ENCODE data around the gene BIRC5. TPM values are rescaled to one million over a fixed set of nuclear protein-coding genes. Genes with fewer than 3 reads are reported as not detected.
"Not testable (repeated sequence)": the region's sequence is repeated elsewhere in the genome, so short reads cannot be mapped to it uniquely, and the experiment has no call there.

Gene BIRC5
- total and polyA plus RNA-seq, 7 experiments from 2014 or later, result 49.0 TPM; not detected in 6

DNA sequence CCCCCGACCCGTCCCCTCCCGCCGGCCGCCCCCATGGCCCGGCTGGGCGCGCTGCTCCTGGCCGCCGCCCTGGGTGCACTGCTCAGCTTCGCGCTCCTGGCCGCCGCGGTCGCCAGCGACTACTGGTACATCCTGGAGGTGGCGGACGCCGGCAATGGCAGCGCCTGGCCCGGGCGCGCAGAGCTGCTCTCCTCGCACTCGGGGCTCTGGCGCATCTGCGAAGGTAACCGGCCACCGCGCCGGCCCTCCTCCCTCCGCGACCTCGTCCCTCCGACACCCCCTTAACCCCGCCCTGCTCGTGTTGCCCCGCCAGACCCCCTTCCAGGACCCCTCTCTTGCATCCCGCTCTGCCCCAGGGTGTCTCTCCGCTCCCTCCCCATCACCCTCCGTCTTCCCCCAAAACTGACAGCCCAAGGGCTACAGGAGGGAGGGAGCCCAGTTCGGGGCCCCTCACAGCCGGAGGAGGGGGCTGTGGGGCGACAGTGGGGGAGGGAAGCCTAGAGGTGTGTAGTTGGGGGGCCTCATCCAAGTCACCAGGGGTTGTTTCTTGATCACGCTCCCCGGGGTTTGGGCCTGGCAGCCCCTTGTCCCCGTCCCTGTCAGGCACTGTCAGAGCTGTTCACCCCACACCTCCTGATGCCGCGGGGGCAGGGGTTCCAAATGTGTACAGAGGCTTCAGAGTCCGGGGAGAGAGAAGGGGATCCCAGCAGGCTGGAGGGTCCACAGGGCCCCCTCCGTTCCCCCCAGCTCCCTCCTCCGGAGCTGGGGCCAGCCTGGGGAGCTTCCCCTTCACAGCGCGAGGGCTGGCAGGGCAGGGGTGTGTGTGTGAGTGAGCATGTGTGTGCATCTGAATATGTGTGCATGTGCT lies 18.2 kb downstream of the BIRC5 start:
- Mint-ChIP-seq H3K4me3 (peak overlapping the region in 7 of 10 donors; percentile 4 to 63 (median 39)), H3K36me3 (peaks cover 0 to 4% (median 0%) of the 10 kb centered on the region in 5 donors), H3K27ac (no peak overlapping the region), H3K27me3 (peaks cover 11 to 45% (median 27%) of the 10 kb centered on the region in 5 donors), H3K9me3 (peaks cover 0 to 1% (median 0%) of the 10 kb centered on the region in 11 donors), H3K4me1 (peaks cover 0 to 9% (median 4%) of the 10 kb centered on the region in 7 donors)
- Histone ChIP-seq H3K9me3 (ENCODE audit: control insufficient read depth in 2 of 3, low read length in 3 of 3) (no peaks in the 10 kb centered on the region), H3K27ac (ENCODE audit: low read depth, low read length) (no peak overlapping the region), H3K4me3 (ENCODE audit: low read length) (no peak overlapping the region), H3K27me3 (ENCODE audit: control insufficient read depth in 2 of 2, insufficient read depth in 2 of 2, low read length in 2 of 2) (peaks cover 4 to 17% of the 10 kb centered on the region in 2 donors), H3K4me1 (ENCODE audit: control insufficient read depth in 2 of 2, insufficient read depth in 2 of 2, low read length in 2 of 2) (peaks cover 0 to 6% of the 10 kb centered on the region in 2 donors), H3K36me3 (ENCODE audit: control insufficient read depth in 2 of 3, insufficient read depth in 3 of 3, low read length in 3 of 3) (no peaks in the 10 kb centered on the region)
- POLR2A ChIA-PET, result no interaction called here
- intact Hi-C loops (cut with micrococcal nuclease), result no loop called here
- peak in 1 of 9 donors; percentile 46 for DNase-seq
- CTCF ChIA-PET, result interaction anchor here (0.6 kb wide), 1 partner anchor 899 kb away, joined by 3 read pairs; no protein-coding TSS in a partner anchor
- ATAC-seq, result peak; percentile 70

DNA sequence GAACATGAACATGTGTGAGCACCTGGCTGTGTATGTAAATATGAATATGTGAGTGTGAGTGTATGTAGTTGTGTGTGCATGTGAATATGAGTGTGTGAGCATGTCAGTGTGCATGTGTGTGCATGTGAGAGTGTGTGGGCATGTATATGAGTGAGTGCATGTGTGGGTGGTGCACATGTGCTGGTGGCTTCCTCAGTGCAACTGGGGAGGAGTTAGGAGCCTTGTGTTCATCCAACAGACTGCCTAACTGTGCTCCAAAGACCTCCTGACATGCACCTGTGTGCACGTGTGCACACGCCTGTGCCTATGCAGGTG lies 18.8 kb downstream of the BIRC5 start:
- H3K9me3 Mint-ChIP-seq, result peaks cover 0 to 1% (median 0%) of the 10 kb centered on the region in 11 donors
- Histone ChIP-seq H3K4me3 (ENCODE audit: low read length) (no peak overlapping the region), H3K36me3 (ENCODE audit: control insufficient read depth in 2 of 3, insufficient read depth in 3 of 3, low read length in 3 of 3) (no peaks in the 10 kb centered on the region), H3K4me1 (ENCODE audit: control insufficient read depth in 2 of 2, insufficient read depth in 2 of 2, low read length in 2 of 2) (peaks cover 0 to 6% of the 10 kb centered on the region in 2 donors), H3K9me3 (ENCODE audit: control insufficient read depth in 2 of 3, low read length in 3 of 3) (no peaks in the 10 kb centered on the region), H3K27ac (ENCODE audit: low read depth, low read length) (no peak overlapping the region), H3K27me3 (ENCODE audit: control insufficient read depth in 2 of 2, insufficient read depth in 2 of 2, low read length in 2 of 2) (peaks cover 4 to 17% of the 10 kb centered on the region in 2 donors)
- ChIA-PET CTCF (no interaction called here), POLR2A (no interaction called here)
- H3K4me1 Mint-ChIP-seq, result peaks cover 0 to 9% (median 4%) of the 10 kb centered on the region in 7 donors
- peaks cover 11 to 44% (median 22%) of the 10 kb centered on the region in 5 donors for H3K27me3 Mint-ChIP-seq
- DNase-seq (no peak), ATAC-seq (no peak)
- peak overlapping the region in 6 of 10 donors; percentile 4 to 30 (median 12) for H3K4me3 Mint-ChIP-seq
- intact Hi-C loops (cut with micrococcal nuclease), result no loop called here
- peaks cover 0 to 4% (median 0%) of the 10 kb centered on the region in 5 donors for H3K36me3 Mint-ChIP-seq
- H3K27ac Mint-ChIP-seq, result no peak overlapping the region

GRCh38 chr17:78233678-78234077 lies 19.6 kb downstream of the BIRC5 start:
- no peak overlapping the region for H3K27ac Mint-ChIP-seq
- Histone ChIP-seq H3K4me3 (ENCODE audit: low read length) (no peak overlapping the region), H3K27ac (ENCODE audit: low read depth, low read length) (no peak overlapping the region), H3K27me3 (ENCODE audit: control insufficient read depth in 2 of 2, insufficient read depth in 2 of 2, low read length in 2 of 2) (peaks cover 4 to 17% of the 10 kb centered on the region in 2 donors), H3K4me1 (ENCODE audit: control insufficient read depth in 2 of 2, insufficient read depth in 2 of 2, low read length in 2 of 2) (peaks cover 0 to 6% of the 10 kb centered on the region in 2 donors), H3K9me3 (ENCODE audit: control insufficient read depth in 2 of 3, low read length in 3 of 3) (no peaks in the 10 kb centered on the region), H3K36me3 (ENCODE audit: control insufficient read depth in 2 of 3, insufficient read depth in 3 of 3, low read length in 3 of 3) (no peaks in the 10 kb centered on the region)
- peaks cover 0 to 13% (median 6%) of the 10 kb centered on the region in 7 donors for H3K4me1 Mint-ChIP-seq
- peaks cover 11 to 38% (median 22%) of the 10 kb centered on the region in 5 donors for H3K27me3 Mint-ChIP-seq
- CTCF ChIA-PET, result no interaction called here
- DNase-seq, result no peak
- intact Hi-C loops (cut with micrococcal nuclease), result no loop called here
- H3K36me3 Mint-ChIP-seq, result peaks cover 0 to 4% (median 0%) of the 10 kb centered on the region in 5 donors
- peaks cover 0 to 1% (median 0%) of the 10 kb centered on the region in 11 donors for H3K9me3 Mint-ChIP-seq
- no peak for ATAC-seq
- no peak overlapping the region for H3K4me3 Mint-ChIP-seq
- POLR2A ChIA-PET, result no interaction called here

- H3K4me3 ChIP-seq (ENCODE audit: low read length), result no peak overlapping the region
- ATAC-seq (no peak), DNase-seq (no peak)
- H3K9me3 Mint-ChIP-seq, result peaks cover 0 to 1% (median 0%) of the 10 kb centered on the region in 11 donors
- H3K4me3 Mint-ChIP-seq, result no peak overlapping the region
- H3K27ac ChIP-seq (ENCODE audit: low read depth, low read length), result no peak overlapping the region
- H3K4me1 ChIP-seq (ENCODE audit: control insufficient read depth in 2 of 2, insufficient read depth in 2 of 2, low read length in 2 of 2), result peaks cover 0 to 6% of the 10 kb centered on the region in 2 donors
- POLR2A ChIA-PET, result no interaction called here
- H3K27ac Mint-ChIP-seq, result no peak overlapping the region
- peaks cover 0 to 4% (median 0%) of the 10 kb centered on the region in 5 donors for H3K36me3 Mint-ChIP-seq
- H3K27me3 Mint-ChIP-seq, result peaks cover 11 to 34% (median 22%) of the 10 kb centered on the region in 5 donors
- peaks cover 4 to 17% of the 10 kb centered on the region in 2 donors for H3K27me3 ChIP-seq (ENCODE audit: control insufficient read depth in 2 of 2, insufficient read depth in 2 of 2, low read length in 2 of 2)
- no peaks in the 10 kb centered on the region for H3K9me3 ChIP-seq (ENCODE audit: control insufficient read depth in 2 of 3, low read length in 3 of 3)
- intact Hi-C loops (cut with micrococcal nuclease), result no loop called here
- CTCF ChIA-PET, result no interaction called here
- H3K4me1 Mint-ChIP-seq, result peaks cover 0 to 13% (median 6%) of the 10 kb centered on the region in 7 donors
- H3K36me3 ChIP-seq (ENCODE audit: control insufficient read depth in 2 of 3, insufficient read depth in 3 of 3, low read length in 3 of 3), result no peaks in the 10 kb centered on the region
These were observed 20.3 kb downstream of the BIRC5 start for GRCh38 chr17:78234261-78234865.

DNA sequence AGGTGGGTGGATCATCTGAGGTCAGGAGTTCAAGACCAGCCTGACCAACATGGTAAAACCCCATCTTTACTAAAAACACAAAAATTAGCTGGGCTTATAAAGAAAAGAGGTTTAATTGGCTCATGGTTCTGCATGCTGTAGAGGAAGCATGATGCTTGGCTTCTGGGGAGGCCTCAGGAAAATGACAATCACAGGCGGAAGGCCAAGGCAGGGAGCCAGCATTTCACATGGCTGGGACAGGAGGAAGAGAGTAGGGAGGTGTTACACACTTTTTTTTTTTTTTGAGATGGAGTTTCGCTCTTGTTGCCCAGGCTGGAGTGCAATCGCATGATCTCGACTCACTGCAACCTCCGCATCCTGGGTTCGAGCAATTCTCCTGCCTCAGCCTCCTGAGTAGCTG lies 21.0 kb downstream of the BIRC5 start:
- H3K9me3 Mint-ChIP-seq; H3K4me3 Mint-ChIP-seq; intact Hi-C loops (cut with micrococcal nuclease); DNase-seq; H3K4me1 ChIP-seq (ENCODE audit: control insufficient read depth in 2 of 2, insufficient read depth in 2 of 2, low read length in 2 of 2); H3K36me3 Mint-ChIP-seq; H3K9me3 ChIP-seq (ENCODE audit: control insufficient read depth in 2 of 3, low read length in 3 of 3); H3K27ac ChIP-seq (ENCODE audit: low read depth, low read length); H3K36me3 ChIP-seq (ENCODE audit: control insufficient read depth in 2 of 3, insufficient read depth in 3 of 3, low read length in 3 of 3); ATAC-seq; H3K27ac Mint-ChIP-seq; H3K4me3 ChIP-seq (ENCODE audit: low read length): not testable (repeated sequence)
- H3K27me3 ChIP-seq (ENCODE audit: control insufficient read depth in 2 of 2, insufficient read depth in 2 of 2, low read length in 2 of 2), result peaks cover 4 to 17% of the 10 kb centered on the region in 2 donors
- peaks cover 11 to 30% (median 22%) of the 10 kb centered on the region in 5 donors for H3K27me3 Mint-ChIP-seq
- ChIA-PET POLR2A (interaction anchor here (0.7 kb wide), 1 partner anchor 138 kb away, joined by 3 read pairs; no protein-coding TSS in a partner anchor), CTCF (interaction anchor here (0.6 to 0.7 kb wide), 2 partner anchors 581 to 1552 kb away, joined by 3 read pairs; no protein-coding TSS in a partner anchor)
- peaks cover 0 to 13% (median 6%) of the 10 kb centered on the region in 7 donors for H3K4me1 Mint-ChIP-seq

DNA sequence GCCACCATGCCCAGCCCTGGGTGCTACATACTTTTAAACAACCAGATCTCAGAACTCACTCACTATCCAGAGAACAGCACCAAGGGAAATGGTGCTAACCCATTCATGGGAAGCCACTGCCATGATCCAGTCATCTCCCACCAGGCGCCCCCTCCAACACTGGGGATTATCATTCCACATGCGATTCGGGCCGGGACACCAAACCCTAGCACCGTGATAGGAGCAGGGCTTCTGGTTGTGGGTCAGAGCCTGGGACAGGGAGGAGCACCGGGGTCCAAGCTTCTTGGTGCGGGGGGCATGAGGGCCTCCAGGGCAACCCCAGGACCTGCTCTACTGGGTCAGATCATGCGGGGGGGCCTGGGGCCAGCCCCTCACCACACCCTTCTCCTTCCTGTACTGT lies 21.8 kb downstream of the BIRC5 start:
- DNase-seq (no peak), ATAC-seq (no peak)
- CTCF ChIA-PET, result no interaction called here
- H3K9me3 ChIP-seq (ENCODE audit: control insufficient read depth in 2 of 3, low read length in 3 of 3), result no peaks in the 10 kb centered on the region
- H3K27me3 ChIP-seq (ENCODE audit: control insufficient read depth in 2 of 2, insufficient read depth in 2 of 2, low read length in 2 of 2), result peaks cover 2 to 13% of the 10 kb centered on the region in 2 donors
- intact Hi-C loops (cut with micrococcal nuclease), result no loop called here
- no peak overlapping the region for H3K4me3 ChIP-seq (ENCODE audit: low read length)
- H3K9me3 Mint-ChIP-seq, result peaks cover 0 to 1% (median 0%) of the 10 kb centered on the region in 11 donors
- no peak overlapping the region for H3K27ac Mint-ChIP-seq
- peaks cover 0 to under 1% (median 0%) of the 10 kb centered on the region in 5 donors for H3K36me3 Mint-ChIP-seq
- H3K27ac ChIP-seq (ENCODE audit: low read depth, low read length), result no peak overlapping the region
- peaks cover 0 to 13% (median 6%) of the 10 kb centered on the region in 7 donors for H3K4me1 Mint-ChIP-seq
- no peak overlapping the region for H3K4me3 Mint-ChIP-seq
- H3K27me3 Mint-ChIP-seq, result peaks cover 7 to 22% (median 16%) of the 10 kb centered on the region in 5 donors
- POLR2A ChIA-PET, result interaction anchor here (0.7 kb wide), 1 partner anchor 15 kb away, joined by 3 read pairs; no protein-coding TSS in a partner anchor
- peaks cover 0 to 6% of the 10 kb centered on the region in 2 donors for H3K4me1 ChIP-seq (ENCODE audit: control insufficient read depth in 2 of 2, insufficient read depth in 2 of 2, low read length in 2 of 2)
- no peaks in the 10 kb centered on the region for H3K36me3 ChIP-seq (ENCODE audit: control insufficient read depth in 2 of 3, insufficient read depth in 3 of 3, low read length in 3 of 3)

Measured in naive thymus-derived CD4-positive, alpha-beta T cell (primary cell).